ENCODE data around the gene TGFBR3L. TPM values are rescaled to one million over a fixed set of nuclear protein-coding genes. Genes with fewer than 3 reads are reported as not detected.

TGFBR3L gene
- total RNA-seq (2022; extraction: Qiagen RNA extraction; ENCODE audit: low read depth) = 1.4 to 2.8 TPM (median 2.2 TPM) in 4 of 5 replicates, not detected in the other

GRCh38 chr19:7914598-7915045 lies at the start of gene TGFBR3L:
Gene TGFBR3L, plus strand, starts transcription at chr19:7914830.

DNA sequence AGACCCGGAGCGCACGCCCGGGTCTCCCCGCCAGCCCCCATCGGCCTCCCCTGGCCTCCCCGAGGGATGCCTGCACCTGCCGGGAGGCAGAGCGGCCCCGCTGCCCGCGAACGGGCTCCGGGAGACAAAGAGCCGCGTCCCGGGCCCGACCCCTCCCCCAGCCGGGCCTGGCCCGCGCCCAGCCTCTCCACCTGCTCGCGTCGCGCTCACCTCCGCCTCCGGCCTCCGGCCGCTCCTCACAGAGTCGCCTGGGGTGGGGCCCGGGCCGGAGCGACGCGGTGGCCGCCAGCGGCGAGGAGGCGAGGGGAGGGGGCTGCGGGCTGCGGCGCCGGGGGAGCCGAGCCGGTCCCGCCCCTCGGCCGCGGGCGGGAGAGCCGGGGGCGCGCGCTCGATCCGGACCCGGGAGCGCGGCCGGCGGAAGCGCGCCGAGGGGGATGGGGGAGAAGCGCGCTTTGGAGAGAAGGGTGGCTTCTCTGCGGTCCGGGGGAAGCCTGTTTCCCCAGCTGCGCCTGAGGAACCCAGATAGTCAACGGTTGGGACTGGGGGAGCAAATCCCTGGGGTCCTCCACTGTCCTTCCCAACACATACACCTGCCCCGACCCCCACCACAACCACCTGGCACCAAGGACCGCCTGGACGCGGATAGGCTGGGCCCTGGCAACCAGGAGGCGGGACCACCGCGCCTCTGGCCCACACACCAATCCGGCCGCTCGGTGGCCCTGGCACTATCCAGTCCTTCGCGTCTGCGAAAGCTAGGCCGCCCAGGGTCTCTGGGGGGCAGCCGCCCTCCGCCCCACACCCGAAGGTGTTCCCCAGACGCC lies 40.3 kb upstream of the TGFBR3L start, which contains the start of gene PRR36:
Gene PRR36, minus strand, starts transcription at position 315 of the 821 bp plus-strand sequence. CDS start 701 bp downstream, outside the sequence.

GRCh38 chr19:7888145-7888825 lies 26.3 kb upstream of the TGFBR3L start, which contains the start of gene LRRC8E:
Gene LRRC8E, plus strand, starts transcription at chr19:7888510. Its CDS starts 7,094 bp downstream, at chr19:7895604.

GRCh38 chr19:7903244-7904073 lies 11.2 kb upstream of the TGFBR3L start, which contains the start of gene MAP2K7:
Gene MAP2K7, plus strand, starts transcription at chr19:7903877. Its CDS starts 68 bp downstream, at chr19:7903945.

GRCh38 chr19:7919610-7920518 lies 5.2 kb downstream of the TGFBR3L start, which contains the start of gene SNAPC2:
Gene SNAPC2, plus strand, starts transcription at chr19:7920338. Its CDS starts 29 bp downstream, at chr19:7920367.

DNA sequence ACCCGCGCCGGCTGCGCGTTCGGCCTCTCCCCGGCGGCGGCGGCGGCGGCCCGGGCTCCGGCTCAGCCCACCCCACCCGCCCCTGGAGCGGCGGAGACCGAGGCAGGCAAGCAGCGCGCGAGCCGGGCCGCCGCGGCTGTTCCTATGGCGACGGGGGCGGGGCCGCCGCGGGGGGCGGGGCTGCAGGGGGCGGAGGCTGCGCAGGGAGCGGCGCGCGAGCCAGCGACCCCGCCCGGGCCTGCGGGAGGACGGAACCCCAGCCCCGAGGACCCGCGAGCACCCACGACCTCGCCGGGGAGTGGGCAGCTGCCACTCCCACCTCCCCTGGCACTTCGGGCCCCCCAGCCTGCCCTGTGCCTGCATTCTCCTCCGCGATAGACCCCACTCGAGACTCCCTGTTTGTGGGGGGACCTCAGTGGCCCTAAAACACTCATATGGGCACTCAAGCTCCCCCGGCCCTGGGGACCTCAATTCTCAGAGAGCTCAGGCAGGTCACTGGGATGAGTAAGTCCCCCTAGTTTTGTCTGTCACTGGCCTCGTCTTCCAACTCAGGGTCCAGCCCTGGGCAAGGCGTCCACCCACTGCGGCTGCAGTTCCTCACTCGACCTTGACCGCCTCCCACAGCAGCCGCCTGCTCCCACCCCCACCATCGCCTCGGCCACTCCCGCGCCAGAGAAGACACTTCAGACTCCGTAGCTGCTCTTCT lies 11.5 kb downstream of the TGFBR3L start, which contains the start of gene CTXN1:
Gene CTXN1, minus strand, starts transcription at position 115 of the 706 bp plus-strand sequence. CDS start 597 bp downstream, outside the sequence.

GRCh38 chr19:7943444-7944176 lies 29.0 kb downstream of the TGFBR3L start, which contains the start of gene TIMM44:
Gene TIMM44, minus strand, starts transcription at chr19:7943666. Its CDS starts 15 bp downstream, at chr19:7943651.

Other genes starting within 250 kb of the TGFBR3L start
- not detected in 5 replicates for gene RETN, start 245.8 kb upstream of the TGFBR3L start, total RNA-seq (2022; extraction: Qiagen RNA extraction; ENCODE audit: low read depth)
- gene MCEMP1, start 237.7 kb upstream of the TGFBR3L start, total RNA-seq (2022; extraction: Qiagen RNA extraction; ENCODE audit: low read depth) = not detected in 5 replicates
- gene TRAPPC5, start 234.0 kb upstream of the TGFBR3L start, total RNA-seq (2022; extraction: Qiagen RNA extraction; ENCODE audit: low read depth) = 43.1 to 110 TPM (median 100 TPM) in 5 replicates
- not detected in 5 replicates for gene FCER2, start 212.7 kb upstream of the TGFBR3L start, total RNA-seq (2022; extraction: Qiagen RNA extraction; ENCODE audit: low read depth)
- not detected in 5 replicates for gene CLEC4G, start 182.7 kb upstream of the TGFBR3L start, total RNA-seq (2022; extraction: Qiagen RNA extraction; ENCODE audit: low read depth)
- not detected in 5 replicates for gene CD209, start 167.3 kb upstream of the TGFBR3L start, total RNA-seq (2022; extraction: Qiagen RNA extraction; ENCODE audit: low read depth)
- gene CLEC4M, start 151.6 kb upstream of the TGFBR3L start, total RNA-seq (2022; extraction: Qiagen RNA extraction; ENCODE audit: low read depth) = not detected in 5 replicates
- gene EVI5L, start 84.6 kb upstream of the TGFBR3L start, total RNA-seq (2022; extraction: Qiagen RNA extraction; ENCODE audit: low read depth) = 1.0 to 2.1 TPM (median 2.0 TPM) in 5 replicates
- 0.17 to 0.59 TPM (median 0.28 TPM) in 5 replicates for gene PRR36, start 40.4 kb upstream of the TGFBR3L start, total RNA-seq (2022; extraction: Qiagen RNA extraction; ENCODE audit: low read depth)
- gene LRRC8E, start 26.3 kb upstream of the TGFBR3L start, total RNA-seq (2022; extraction: Qiagen RNA extraction; ENCODE audit: low read depth) = 4.3 to 6.2 TPM (median 5.6 TPM) in 5 replicates
- 8.7 to 17.7 TPM (median 16.0 TPM) in 5 replicates for gene MAP2K7, start 11.0 kb upstream of the TGFBR3L start, total RNA-seq (2022; extraction: Qiagen RNA extraction; ENCODE audit: low read depth)
- 16.6 to 29.5 TPM (median 28.4 TPM) in 5 replicates for gene SNAPC2, start 5.5 kb downstream of the TGFBR3L start, total RNA-seq (2022; extraction: Qiagen RNA extraction; ENCODE audit: low read depth)
- gene CTXN1, start 11.3 kb downstream of the TGFBR3L start, total RNA-seq (2022; extraction: Qiagen RNA extraction; ENCODE audit: low read depth) = 6.0 to 28.0 TPM (median 24.6 TPM) in 5 replicates
- gene TIMM44, start 28.8 kb downstream of the TGFBR3L start, total RNA-seq (2022; extraction: Qiagen RNA extraction; ENCODE audit: low read depth) = 27.8 to 34.5 TPM (median 30.3 TPM) in 5 replicates
- 60.2 to 70.8 TPM (median 66.7 TPM) in 5 replicates for gene ELAVL1, start 90.8 kb downstream of the TGFBR3L start, total RNA-seq (2022; extraction: Qiagen RNA extraction; ENCODE audit: low read depth)
- gene CCL25, start 137.9 kb downstream of the TGFBR3L start, total RNA-seq (2022; extraction: Qiagen RNA extraction; ENCODE audit: low read depth) = not detected in 5 replicates
- gene FBN3, start 234.8 kb downstream of the TGFBR3L start, total RNA-seq (2022; extraction: Qiagen RNA extraction; ENCODE audit: low read depth) = not detected in 5 replicates

Measured in A549 treated with ZK216348 at 1 μM for 4 hours (cell line).